Stimulated activated CD4-positive, alpha-beta T cell treated with anti-CD3 and anti-CD28 coated beads, Interleukin-12 subunit alpha, Interleukin-12 subunit beta, amount 100 ng/mL, for 48 hours (primary cell): ENCODE data around the gene MYT1.

ENCODE experiments used
- DNase-seq, 3 donors: peaks; one replicate each; pipeline ENCODE4 v3.0.0-alpha.2; 2020; ENCODE audit warnings: low read depth in 2 of 3, low spot score in 1 of 3

The MYT1 gene

GRCh38 chr20:64139199-64140060 lies 24.8 kb upstream of the MYT1 start:
- no peak for DNase-seq

- no peak for DNase-seq
Observed at GRCh38 chr20:64140061-64140931, 24.0 kb upstream of the MYT1 start.

- no peak for DNase-seq
Observed at GRCh38 chr20:64140956-64141355, 23.3 kb upstream of the MYT1 start.

GRCh38 chr20:64142590-64142989 lies 21.7 kb upstream of the MYT1 start:
- DNase-seq: no peak

- DNase-seq: no peak
Observed at GRCh38 chr20:64143018-64143801, 21.0 kb upstream of the MYT1 start.

GRCh38 chr20:64144144-64144912 lies 19.9 kb upstream of the MYT1 start:
- no peak for DNase-seq

GRCh38 chr20:64145458-64146300 lies 18.6 kb upstream of the MYT1 start:
- DNase-seq: peak in 2 of 3 donors; percentile 6 to 8

GRCh38 chr20:64146301-64146935 lies 17.8 kb upstream of the MYT1 start:
- DNase-seq: no peak

GRCh38 chr20:64146936-64147477 lies 17.2 kb upstream of the MYT1 start:
- no peak for DNase-seq

- no peak for DNase-seq
Observed at GRCh38 chr20:64148581-64148980, 15.7 kb upstream of the MYT1 start.

GRCh38 chr20:64149141-64149540 lies 15.1 kb upstream of the MYT1 start:
- DNase-seq: no peak

GRCh38 chr20:64149809-64150560 lies 14.3 kb upstream of the MYT1 start:
- no peak for DNase-seq

GRCh38 chr20:64150756-64151632 lies 13.3 kb upstream of the MYT1 start:
- DNase-seq: no peak

GRCh38 chr20:64151633-64152530 lies 12.4 kb upstream of the MYT1 start:
- DNase-seq: no peak

- no peak for DNase-seq
Observed at GRCh38 chr20:64152906-64153305, 11.3 kb upstream of the MYT1 start.

GRCh38 chr20:64153410-64153809 lies 10.8 kb upstream of the MYT1 start:
- DNase-seq: no peak
